Smooth muscle cell of the umbilical artery (primary cell): ENCODE measurements around the gene WNT4. TPM values are rescaled to one million over a fixed set of nuclear protein-coding genes. Genes with fewer than 3 reads are reported as not detected.

ENCODE experiments used
- total RNA-seq: library from RNA; depleted of rRNA; stranded (reverse); fragments of >200 nt; gene quantifications from 2 replicates; pipeline ENCODE4 v1.2.3, GENCODE V29; 2014

Gene WNT4
- 0.05 and 0.59 TPM in 2 replicates for total RNA-seq

DNA sequence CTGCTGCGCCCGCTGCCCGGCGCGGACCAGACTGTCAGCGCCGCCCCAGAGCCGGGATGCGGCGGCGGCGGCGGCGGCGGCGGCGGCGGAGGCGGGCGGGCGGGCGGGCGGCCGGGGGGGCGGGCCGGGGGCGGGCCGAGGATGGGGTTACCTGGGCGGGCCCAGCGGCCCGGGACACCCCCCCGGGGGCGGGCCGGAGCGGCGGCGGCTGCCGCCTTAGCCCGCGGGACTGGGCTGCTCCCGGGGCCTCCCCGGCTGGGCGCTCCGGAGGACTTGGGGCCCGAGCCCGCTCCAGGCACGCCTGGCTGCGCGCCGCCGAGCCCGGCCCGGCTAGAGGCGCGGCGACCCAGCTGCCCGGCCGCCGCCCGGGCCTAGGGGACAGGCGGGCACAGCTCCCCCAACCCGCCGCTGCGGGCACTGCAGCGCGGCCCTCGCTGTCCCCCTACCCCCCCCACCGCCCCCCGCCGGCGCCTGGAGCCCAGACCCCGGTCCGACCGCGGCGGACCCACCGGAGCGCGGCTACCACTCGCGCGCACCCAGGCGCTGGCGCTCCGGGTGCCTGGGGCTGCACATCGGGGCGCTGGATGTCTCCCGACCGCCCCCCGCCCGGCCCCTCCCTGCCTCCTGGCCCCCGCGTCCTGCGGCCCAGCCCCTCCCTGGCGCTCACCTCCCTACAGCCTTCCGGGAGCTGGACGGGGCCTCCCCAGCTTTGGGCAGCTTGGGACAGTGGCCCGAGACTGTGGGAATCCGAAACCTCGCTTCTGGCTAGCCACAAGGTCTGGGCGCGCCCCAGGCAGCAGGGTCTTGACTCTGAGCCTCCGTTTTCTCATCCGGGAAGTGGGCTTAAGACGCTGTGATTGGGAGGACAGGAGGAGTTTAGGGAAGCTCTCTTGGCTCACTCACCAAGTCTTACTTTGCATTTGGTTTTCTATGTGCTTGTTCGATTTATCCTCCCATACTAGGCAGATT, at the start of gene WNT4:
WNT4 (minus strand) TSS at position 33 of the 969 bp plus-strand sequence. CDS start 175 bp downstream, outside the sequence.

Other genes starting within 250 kb of the WNT4 start
- 578 and 953 TPM in 2 replicates for gene HSPG2, start 205.8 kb downstream of the WNT4 start, total RNA-seq
- not detected in 2 replicates for gene CELA3B, start 166.1 kb downstream of the WNT4 start, total RNA-seq
- gene CELA3A, start 141.4 kb downstream of the WNT4 start, total RNA-seq, result not detected in 2 replicates
- gene CDC42, start 90.4 kb downstream of the WNT4 start, total RNA-seq, result 291 and 369 TPM in 2 replicates